ENCODE measurements around the gene WFS1. TPM values are rescaled to one million over a fixed set of nuclear protein-coding genes. Genes with fewer than 3 reads are reported as not detected.

The WFS1 gene
- total and polyA plus RNA-seq, 7 donors = 5.9 to 13.3 (median 8.8) TPM

DNA sequence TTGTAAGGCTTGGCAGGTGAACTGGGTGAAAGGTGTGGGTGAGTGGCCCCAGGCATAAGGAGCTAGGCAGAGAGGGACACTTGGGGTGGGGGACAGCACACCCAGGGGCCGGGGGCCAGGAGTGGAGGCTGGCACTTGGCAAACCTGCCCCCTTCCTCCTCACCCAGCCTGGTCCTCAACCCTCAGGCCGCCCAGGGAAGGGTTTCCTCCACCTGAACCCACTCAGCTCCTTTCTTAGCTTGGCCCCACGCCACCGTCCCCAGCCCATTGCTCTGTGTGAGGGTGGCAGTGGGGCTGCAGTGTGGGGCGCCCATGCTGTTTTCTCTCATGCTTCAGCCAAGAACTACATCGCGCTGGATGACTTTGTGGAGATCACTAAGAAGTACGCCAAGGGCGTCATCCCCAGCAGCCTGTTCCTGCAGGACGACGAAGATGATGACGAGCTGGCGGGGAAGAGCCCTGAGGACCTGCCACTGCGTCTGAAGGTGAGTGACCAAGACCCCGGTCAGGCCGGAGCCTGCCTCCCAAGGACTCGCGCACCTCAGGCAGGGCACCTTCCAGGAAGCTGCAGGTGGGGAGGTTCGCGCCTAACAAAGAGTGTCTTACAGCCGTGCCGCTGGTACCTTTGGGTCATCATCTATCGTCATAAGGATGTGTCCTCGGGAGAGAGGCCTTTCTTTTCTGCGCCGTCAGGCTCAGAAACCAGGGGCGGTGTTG, 25.2 kb downstream of the WFS1 start:
- H3K9me3 ChIP-seq = no peaks in the 10 kb centered on the region
- TF ChIP-seq, protein P1, sequence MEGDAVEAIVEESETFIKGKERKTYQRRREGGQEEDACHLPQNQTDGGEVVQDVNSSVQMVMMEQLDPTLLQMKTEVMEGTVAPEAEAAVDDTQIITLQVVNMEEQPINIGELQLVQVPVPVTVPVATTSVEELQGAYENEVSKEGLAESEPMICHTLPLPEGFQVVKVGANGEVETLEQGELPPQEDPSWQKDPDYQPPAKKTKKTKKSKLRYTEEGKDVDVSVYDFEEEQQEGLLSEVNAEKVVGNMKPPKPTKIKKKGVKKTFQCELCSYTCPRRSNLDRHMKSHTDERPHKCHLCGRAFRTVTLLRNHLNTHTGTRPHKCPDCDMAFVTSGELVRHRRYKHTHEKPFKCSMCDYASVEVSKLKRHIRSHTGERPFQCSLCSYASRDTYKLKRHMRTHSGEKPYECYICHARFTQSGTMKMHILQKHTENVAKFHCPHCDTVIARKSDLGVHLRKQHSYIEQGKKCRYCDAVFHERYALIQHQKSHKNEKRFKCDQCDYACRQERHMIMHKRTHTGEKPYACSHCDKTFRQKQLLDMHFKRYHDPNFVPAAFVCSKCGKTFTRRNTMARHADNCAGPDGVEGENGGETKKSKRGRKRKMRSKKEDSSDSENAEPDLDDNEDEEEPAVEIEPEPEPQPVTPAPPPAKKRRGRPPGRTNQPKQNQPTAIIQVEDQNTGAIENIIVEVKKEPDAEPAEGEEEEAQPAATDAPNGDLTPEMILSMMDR (IDR thresholded peaks at IDR 0.05) = no peak
- H3K4me3 ChIP-seq = no peak overlapping the region
- intact Hi-C loops (cut with DNase I) = no loop called here
- ATAC-seq = no peak
- peaks cover 0 to 55% of the 10 kb centered on the region in 2 donors for H3K36me3 ChIP-seq (ENCODE audit: insufficient read depth in 1 of 2, low read depth in 1 of 2)
- 96 to 97% (median 96%) methylated on average over 27 of the region's 27 CpGs for WGBS, 3 donors
- H3K27ac ChIP-seq = no peak overlapping the region
- DNase-seq = no peak
- H3K27me3 ChIP-seq (ENCODE audit: insufficient read depth in 3 of 3, low read length in 2 of 3) = no peaks in the 10 kb centered on the region
- no peaks in the 10 kb centered on the region for H3K4me1 ChIP-seq

DNA sequence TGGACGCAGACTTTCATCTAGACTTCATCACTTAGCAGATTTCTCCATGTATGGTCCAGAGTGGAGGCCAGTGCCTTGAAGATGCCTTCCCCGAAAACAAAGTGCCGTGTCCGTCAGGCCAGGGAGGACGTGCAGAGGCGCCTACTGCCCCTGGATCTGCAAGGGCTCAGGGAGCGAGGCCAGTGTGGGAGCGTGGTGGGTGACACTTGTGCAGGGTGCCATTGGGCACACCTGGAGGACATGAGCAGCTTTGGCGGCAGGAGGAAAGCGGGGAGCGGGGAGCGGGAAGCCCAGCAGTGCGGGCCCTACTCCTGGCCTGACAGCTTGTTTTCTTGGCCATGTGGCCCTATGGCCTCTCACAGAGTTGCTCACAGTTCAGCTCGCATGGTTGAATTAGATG, 25.8 kb downstream of the WFS1 start:
- Histone ChIP-seq H3K36me3 (ENCODE audit: insufficient read depth in 1 of 2, low read depth in 1 of 2) (peaks cover 0 to 52% of the 10 kb centered on the region in 2 donors), H3K4me1 (no peaks in the 10 kb centered on the region), H3K27ac (no peak overlapping the region), H3K4me3 (no peak overlapping the region), H3K9me3 (no peaks in the 10 kb centered on the region), H3K27me3 (ENCODE audit: insufficient read depth in 3 of 3, low read length in 2 of 3) (no peaks in the 10 kb centered on the region)
- intact Hi-C loops (cut with DNase I) = no loop called here
- WGBS, 3 donors = 98 to 99% (median 98%) methylated on average over 12 to 14 of the region's 14 CpGs
- TF ChIP-seq, protein P1 (IDR thresholded peaks at IDR 0.05) = no peak
- ATAC-seq (no peak), DNase-seq (no peak)

DNA sequence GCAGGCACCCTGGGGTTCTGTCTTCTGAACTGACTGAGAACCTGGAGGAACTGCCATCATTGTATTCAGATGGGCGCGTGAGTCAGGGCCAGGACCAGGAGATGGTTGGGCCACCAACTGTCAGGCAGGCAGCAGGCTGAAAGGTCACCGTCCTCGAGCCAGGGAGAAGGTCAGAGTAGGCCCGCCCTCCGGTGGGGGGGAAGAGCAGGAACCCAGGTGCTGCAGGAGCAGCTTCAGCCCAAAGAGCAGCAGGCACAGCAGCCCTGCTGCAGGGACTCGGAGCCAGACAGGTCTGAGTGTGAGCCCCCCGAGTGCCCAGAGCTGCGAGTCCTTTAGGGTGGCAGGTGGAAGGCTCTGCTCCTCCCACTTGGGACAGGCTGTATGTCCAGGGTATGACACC, 26.4 kb downstream of the WFS1 start:
- Histone ChIP-seq H3K27ac (no peak overlapping the region), H3K4me3 (no peak overlapping the region), H3K36me3 (ENCODE audit: insufficient read depth in 1 of 2, low read depth in 1 of 2) (peaks cover 0 to 56% of the 10 kb centered on the region in 2 donors), H3K4me1 (no peaks in the 10 kb centered on the region), H3K9me3 (no peaks in the 10 kb centered on the region), H3K27me3 (ENCODE audit: insufficient read depth in 3 of 3, low read length in 2 of 3) (no peaks in the 10 kb centered on the region)
- intact Hi-C loops (cut with DNase I) = no loop called here
- DNase-seq (no peak), ATAC-seq (no peak)
- WGBS, 3 donors = 84 to 91% (median 91%) methylated on average over 8 to 9 of the region's 9 CpGs
- TF ChIP-seq, protein P1 (IDR thresholded peaks at IDR 0.05) = no peak

DNA sequence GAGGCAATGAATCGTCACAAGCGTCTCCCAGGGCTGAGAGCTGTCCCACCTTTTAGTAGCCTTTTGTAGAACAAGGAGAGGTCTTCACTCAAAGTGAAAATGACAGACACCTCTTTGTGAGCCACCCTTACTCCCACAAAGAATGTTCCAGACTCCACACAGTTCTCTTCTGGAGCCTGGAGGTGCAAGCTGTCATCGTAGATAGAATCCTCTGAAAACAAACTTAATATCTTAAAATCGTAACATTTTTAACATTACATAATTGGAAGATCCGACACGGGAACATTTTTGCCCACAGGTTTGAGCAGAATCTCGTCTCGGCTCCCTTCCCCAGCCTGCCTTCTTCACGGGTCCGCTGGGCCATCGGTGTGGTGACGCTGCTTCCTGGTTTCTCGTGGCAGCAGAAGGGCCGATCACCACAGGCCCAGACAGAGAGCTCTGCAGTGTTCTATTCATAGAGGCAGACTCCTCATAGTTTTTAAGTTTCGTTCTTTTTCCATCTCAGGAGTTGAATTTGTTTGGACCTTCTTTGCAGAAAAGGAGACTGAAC, 27.7 kb downstream of the WFS1 start:
- Histone ChIP-seq H3K36me3 (ENCODE audit: insufficient read depth in 1 of 2, low read depth in 1 of 2) (peaks cover 0 to 59% of the 10 kb centered on the region in 2 donors), H3K4me3 (no peak overlapping the region), H3K9me3 (no peaks in the 10 kb centered on the region), H3K27me3 (ENCODE audit: insufficient read depth in 3 of 3, low read length in 2 of 3) (no peaks in the 10 kb centered on the region), H3K4me1 (no peaks in the 10 kb centered on the region), H3K27ac (no peak overlapping the region)
- intact Hi-C loops (cut with DNase I) = no loop called here
- no peak for DNase-seq
- no peak for ATAC-seq
- TF ChIP-seq, protein P1 (IDR thresholded peaks at IDR 0.05) = no peak
- WGBS, 3 donors = 90 to 95% (median 91%) methylated on average over 15 of the region's 15 CpGs
